Measurements from ENCODE around the gene PTGIS.

PTGIS gene

DNA sequence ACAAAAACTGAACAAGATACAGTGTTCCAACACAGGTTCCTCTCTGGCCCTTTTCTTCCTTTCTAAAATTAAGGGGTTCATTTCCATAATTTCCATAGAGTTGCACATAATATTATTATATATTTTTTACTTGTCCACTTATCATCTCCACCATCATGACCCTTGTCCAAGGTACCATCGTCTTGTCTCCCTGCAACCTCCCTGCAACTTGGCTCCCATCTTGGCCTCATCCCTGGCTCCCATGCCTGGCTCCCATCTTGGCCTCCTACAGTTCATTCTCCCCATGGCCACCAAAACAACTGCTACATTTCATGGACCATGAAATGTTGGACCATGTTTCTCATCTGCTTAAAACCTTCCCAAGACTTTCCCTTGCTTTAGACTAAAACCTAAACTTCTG is 82.4 kb downstream of the PTGIS start:
- DNase-seq: no peak

- DNase-seq: peak; percentile 66
These were observed 83.5 kb downstream of the PTGIS start for GRCh38 chr20:49484180-49485140.

DNA sequence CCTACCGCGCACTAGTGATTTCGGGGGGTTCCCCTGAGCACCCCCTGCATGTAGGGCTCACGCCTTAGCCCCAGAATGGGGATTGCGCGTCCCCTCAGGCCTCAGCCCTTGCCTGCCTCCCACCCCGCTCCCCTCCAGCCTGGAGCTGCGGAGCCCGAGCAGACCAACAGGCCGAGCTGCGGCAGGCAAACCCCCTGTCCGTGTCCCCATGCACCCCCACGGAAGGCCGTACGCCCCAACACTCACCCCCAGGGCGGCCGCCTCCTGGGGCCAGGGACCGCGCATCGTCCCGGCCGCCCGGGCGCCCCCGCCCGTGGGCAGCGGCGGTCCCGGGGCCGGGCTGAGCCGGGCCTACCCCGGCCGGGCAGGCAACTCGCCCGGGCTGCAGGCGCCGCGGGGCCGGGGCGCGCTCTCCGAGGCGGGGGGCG is 84.2 kb downstream of the PTGIS start:
- no peak for DNase-seq

DNA sequence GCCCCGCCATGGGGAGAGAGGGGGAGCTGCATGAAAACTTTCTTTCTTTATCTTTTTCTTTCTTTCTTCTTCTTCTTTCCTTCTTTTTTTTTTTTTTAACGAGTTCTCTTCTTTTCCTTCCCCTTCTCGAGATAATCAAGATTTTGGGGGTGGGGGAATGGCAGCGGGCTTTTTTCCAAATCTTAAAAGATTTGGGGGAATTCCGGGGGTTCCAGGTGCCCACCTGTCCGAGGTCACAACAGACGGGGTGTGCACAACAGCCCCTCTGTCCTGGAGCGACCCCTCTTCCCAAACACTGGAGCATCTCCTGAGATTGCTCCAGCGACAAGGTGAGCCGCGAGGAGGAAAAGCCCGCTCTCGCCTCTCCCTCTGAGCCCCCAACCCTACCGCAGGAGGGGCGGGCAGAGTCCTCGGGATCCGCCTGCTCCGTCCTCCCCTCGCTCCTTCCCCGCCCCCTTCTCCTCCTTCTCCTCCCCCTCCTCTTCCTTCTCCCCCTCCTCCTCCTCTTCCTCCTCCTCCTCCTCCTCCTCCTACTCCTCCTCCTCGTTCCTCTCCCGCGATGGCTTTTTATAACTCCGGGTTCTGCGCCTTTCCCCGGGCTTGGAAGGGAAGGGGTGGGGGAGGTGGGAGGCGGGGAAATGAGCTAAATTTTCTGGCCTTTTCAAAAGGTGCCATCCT is 84.8 kb downstream of the PTGIS start:
- no peak for DNase-seq

- DNase-seq: no peak
These were observed 85.3 kb downstream of the PTGIS start, which contains the start of gene KCNB1 for GRCh38 chr20:49482621-49483017. Gene KCNB1, minus strand, starts transcription at chr20:49482668. Its CDS starts 188 bp downstream, at chr20:49482480.

DNA sequence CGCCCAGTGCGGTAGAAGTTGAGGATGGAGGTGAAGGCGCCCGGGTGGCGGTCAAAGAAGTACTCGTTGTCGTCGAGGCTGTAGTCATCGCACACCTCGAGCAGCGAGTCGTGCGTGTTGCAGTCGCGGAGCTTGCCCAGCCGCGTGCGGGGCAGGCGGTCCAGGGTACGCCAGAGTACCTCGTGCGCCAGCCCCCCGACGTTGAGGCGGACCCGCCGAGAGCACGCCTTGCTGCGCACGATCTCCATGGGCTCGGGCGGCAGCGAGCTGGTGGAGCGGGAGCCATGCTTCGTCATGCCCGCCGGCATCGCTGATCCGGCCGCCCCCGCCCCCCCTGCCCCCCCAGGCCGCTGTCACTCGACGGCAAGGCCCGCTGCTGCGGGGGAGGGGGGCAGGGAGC is 85.8 kb downstream of the PTGIS start:
- DNase-seq: no peak

DNA sequence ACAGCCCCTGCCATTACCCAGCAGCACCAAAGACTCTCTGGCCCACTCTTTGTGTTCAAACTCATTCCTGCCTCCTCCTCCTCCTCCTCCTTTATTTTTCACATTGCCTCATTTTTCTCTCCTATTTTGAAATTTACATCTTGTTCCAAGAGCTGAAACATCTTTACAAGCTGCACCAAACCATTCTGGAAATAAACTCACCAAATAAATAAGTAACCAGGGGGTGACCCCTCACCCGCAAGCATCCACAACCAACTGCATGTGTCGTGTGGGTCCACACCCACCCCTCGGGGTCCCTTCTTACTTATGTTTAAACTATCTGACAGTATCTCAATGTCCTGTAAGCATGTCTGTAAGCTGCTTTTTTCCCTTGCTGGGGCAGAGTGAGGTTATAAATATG is 86.8 kb downstream of the PTGIS start:
- no peak for DNase-seq

- DNase-seq: no peak
These were observed 87.7 kb downstream of the PTGIS start for GRCh38 chr20:49480236-49480635.

DNA sequence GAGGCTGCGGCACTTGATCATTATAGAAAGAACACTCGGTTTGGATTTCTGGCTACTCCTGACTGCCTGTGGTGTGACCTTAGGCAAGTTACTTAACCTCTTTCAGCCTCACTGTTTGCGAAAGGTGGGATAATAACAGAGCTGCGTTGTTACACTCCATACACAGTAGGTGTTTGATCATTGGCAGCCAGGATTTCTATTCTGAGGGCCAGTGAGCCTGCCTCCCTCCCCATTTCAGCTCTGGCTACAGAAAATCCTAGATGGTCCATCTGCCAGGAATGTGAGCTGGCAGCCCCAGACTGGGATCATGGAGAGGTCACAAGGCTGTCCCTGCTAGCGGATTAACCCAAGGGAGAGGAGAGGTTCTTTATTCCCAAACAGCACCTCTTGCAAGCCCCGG is 88.2 kb downstream of the PTGIS start:
- DNase-seq: no peak

DNA sequence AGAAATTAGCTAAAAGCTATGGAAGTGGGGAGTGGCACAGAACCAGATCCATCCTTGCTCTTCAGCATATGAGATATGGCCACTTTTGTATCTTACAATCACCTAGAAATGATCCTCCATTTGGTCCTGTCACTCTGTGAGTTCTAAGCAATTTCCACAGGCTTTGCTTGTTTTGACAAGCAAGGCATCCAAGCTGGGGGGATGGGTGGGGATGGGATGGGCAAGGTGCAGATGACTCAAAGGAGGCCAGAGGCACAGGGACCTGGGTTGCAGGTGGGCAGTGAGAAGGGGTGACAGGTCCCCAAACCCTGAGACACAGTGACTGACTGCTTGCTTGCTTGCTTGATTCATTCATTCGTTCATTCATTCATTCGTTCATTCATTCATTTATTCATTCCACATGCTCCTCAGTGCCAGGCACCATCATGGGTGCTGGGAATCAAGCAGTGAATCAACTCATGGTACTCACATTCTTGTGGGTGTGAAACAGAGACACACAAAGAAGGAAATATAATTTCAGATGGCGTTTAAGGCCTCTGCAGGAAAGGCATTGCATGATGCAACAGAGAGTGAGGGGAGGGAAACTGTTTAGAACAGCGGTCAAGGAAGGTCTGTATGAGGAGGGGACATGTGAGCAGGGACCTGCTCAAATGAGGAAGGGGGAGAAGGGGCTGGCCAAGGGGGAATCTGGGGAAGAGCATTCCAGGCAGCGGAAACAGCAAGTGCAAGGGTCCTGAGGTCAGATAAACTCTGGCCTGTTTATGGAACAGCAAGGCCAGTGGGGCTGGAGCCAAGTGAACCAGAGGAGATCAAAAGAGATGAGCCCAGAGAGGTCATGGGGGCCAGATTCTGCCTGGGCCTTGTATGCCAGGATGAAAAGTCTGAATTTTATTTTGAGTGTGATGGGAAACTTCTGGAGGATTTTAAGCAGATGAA is 88.9 kb downstream of the PTGIS start:
- DNase-seq: no peak

- no peak for DNase-seq
These were observed 89.7 kb downstream of the PTGIS start for GRCh38 chr20:49478266-49478665.

DNA sequence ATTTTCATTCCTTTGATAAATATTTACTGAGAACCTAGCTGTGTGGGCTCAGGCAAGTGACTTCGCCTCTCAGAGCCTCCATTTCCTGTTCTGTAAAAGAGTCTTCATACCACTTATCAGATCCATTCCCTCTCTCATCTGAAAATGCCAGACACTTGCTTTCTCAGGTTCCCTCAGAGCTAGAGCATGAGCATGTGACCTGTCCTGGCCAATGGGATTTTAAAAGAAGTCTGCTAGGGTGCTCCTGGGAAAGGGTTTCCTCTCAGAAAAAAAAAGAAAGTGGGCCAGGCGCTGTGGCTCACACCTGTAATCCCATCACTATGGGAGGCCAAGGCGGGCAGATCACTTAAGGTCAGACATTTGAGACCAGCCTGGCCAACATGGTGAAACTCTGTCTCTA is 90.7 kb downstream of the PTGIS start:
- no peak for DNase-seq

DNA sequence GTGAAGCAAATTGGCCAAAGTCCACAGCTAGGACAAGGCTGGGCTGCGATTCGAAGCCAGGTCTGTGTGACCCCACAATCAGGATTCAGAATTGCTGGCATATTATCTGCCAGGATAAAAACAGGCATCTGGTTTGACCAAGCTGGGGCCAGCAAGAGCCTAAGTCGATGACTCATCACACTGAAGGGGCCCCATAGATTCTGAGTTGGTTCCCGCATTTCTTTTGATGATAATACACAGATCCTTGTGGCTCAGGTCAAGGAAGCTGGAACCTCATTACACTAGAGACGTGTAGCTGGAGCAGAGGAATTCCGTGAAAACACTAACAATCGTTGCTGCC is 92.0 kb downstream of the PTGIS start:
- no peak for DNase-seq

DNA sequence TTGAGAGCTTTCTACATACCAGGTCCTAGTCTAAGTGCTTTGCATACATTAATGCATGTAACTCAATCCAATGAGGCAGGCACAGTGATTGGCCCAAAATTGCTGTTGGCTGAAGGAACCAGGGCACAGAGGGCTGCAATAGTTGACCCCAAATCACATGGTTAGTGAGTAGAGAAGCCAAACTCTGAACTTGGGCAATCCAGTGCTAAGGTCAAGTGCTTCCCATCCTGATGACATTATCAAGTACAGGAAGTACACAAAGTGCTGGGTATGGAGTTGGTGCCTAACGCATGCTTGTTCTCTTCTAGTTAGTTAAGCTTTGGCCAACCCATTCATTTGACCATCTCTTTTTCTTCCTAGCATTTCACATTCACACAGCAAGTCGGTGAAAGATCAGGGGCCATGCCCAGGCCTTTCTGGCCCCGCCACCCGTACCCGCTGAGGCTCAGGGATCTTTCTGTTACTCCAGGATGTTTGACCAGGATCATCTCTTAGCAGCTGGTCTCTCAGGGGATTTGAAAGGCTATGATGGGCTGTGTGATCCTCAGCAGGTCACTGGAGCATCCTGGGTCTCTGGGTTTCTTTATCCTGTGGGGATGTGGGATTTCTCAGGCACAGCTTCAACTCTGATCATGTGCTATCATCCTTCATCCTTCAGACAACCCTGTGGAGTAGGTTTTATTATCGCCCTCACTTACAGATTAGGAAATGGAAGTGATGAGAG is 92.5 kb downstream of the PTGIS start:
- DNase-seq: no peak

GRCh38 chr20:49471397-49471796 is 96.5 kb downstream of the PTGIS start:
- no peak for DNase-seq

DNA sequence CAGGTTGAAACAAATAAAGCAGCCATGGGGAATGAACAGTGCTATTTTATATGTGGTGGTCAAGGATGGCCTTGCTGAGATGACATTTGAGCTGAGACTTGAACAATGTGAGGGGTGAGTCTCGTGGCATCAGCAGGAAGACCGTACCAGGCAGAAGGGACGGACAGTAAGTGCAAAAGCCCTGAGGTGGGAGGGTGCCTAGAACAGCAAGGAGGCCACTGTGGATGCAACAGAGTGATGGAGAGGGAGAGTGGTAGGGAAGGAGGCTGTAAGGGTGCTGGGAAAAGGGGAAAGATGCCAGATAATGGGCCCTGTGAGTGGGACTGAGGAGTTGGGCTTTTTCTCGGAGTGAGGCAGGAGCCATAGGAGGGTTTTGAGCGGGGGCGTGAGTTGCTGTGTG is 97.0 kb downstream of the PTGIS start:
- no peak for DNase-seq

DNA sequence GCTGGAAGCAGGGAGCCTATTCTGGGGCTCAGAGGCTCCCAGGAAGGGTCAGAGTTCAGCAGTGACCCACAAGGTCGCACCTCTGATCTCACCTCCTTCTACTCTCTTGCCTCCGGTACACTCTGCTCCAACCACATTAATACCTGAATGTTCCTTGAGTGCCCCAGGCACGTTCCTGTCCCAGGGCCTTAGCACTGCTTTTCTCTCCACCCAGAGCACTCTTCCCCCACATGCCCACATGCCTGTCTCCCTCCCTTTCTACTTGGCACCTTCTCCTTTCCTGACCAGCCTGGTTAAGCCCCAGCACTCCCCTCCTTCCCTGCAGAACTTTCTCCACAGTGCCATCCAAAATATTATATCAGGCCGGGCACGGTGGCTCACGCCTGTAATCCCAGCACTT is 98.9 kb downstream of the PTGIS start:
- no peak for DNase-seq

GRCh38 chr20:49468412-49468811 is 99.5 kb downstream of the PTGIS start:
- no peak for DNase-seq

DNA sequence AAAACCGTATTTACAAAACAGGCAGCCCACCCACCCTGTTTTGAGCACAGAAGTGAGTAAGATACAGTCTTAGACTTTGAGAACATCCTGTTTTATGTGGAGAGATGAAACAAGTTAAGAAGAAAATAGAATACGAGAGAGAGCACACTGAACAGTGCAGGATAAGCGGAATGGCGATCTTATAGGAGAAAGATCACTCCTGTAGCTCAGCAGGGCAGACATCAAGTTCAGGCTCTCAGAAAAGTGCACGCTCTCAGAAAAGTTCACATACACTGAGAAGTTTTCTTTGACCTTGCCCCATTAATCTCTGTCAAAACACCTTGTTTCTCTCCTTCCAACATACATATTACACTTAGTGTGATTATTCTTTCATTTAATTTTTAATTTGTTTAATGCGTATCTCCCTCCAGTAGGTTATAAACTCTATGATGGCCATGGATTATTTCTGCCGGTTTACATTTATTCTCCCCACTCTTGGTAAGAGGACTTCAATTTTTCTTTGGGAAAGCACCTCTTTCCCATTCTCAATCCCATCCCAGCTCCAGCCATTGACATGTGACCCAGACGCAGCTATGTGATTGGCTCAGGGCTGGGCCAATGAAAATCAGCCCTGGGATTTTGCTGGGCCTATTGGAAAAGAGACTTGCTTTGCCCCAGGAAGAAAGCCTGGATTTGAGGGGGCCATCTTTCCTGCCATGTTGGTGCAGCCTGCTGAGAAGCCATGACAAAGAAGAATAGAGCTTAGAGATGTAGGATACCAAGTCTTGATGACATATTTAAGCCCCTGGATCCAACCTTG is 101.6 kb downstream of the PTGIS start:
- no peak for DNase-seq

DNA sequence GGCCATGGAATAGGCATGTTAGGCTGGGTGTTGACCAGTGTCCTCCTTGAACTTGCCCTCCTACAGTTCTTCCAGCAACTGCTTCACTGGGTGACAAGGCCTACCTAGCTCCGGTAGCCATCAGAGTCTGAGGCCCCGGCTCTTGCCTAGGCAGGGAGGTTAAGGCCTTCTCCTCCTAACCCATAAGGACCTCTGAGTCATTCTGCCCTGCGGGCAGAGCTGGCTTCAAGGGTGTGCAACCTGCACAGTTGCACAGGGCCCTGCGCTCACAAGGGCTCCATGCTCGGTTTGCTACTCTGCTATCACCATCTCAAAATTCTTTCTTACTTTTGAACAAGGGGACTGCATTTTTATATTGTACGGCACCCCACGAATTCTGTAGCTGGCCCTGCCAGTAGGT is 103.4 kb downstream of the PTGIS start:
- no peak for DNase-seq

DNA sequence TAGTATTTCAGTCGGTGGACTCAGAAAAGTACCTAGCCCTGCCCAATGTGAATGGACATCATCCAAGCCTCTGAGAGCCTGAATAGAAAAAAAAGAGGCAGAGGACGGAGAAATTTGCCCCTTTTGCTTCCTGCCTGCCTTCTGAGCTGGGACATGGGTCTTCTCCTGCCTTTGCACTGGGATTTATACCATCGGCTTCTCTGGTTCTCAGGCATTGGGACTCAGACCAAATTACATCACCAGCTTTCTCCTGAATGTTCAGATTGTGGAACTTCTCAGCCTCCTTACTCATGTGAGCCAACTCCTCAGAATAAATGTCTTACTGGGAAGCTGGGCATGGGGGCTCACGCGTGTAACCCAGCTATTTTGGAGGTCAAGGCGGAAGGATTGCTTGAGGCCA is 105.3 kb downstream of the PTGIS start:
- DNase-seq: no peak
